ENCODE measurements around the gene COL27A1.

- no peak for TF ChIP-seq POLR2A (IDR thresholded peaks at IDR 0.05)
- TF ChIP-seq POLR2AphosphoS5 (IDR thresholded peaks at IDR 0.05) = no peak
These were observed 101.5 kb downstream of the COL27A1 start for GRCh38 chr9:114256827-114257328.

All from transverse colon (tissue), 3 donors.